VCaP (cell line): Measurements from ENCODE around the gene IGDCC3.
A peak's percentile ranks its signal among the peaks of the same experiment; 100 is the strongest.

Experiments used
- H3K27ac ChIP-seq: fragments of 450-650 bp; 2 replicates; pipeline ENCODE4 v1.5.1; 2017
- CTCF ChIP-seq: fragments of 450-650 bp; conservative IDR thresholded peaks from 2 replicates; pipeline ENCODE4 v1.5.1; 2017; ENCODE audit warnings: mild to moderate bottlenecking, moderate library complexity

The IGDCC3 gene

GRCh38 chr15:65373163-65373651 lies 4.6 kb downstream of the IGDCC3 start:
- H3K27ac ChIP-seq = no peak overlapping the region
- no peak for TF ChIP-seq CTCF

- no peak for TF ChIP-seq CTCF
- H3K27ac ChIP-seq = no peak overlapping the region
These were observed 5.1 kb downstream of the IGDCC3 start for GRCh38 chr15:65372787-65373067.

GRCh38 chr15:65371976-65372786 lies 5.6 kb downstream of the IGDCC3 start:
- no peak overlapping the region for H3K27ac ChIP-seq

GRCh38 chr15:65370885-65371284 lies 6.9 kb downstream of the IGDCC3 start:
- no peak for TF ChIP-seq CTCF
- no peak overlapping the region for H3K27ac ChIP-seq

More at GRCh38 chr15:65371976-65372786, 5.6 kb downstream of the IGDCC3 start:
- TF ChIP-seq CTCF = no peak

GRCh38 chr15:65369651-65370050 lies 8.2 kb downstream of the IGDCC3 start:
- no peak for TF ChIP-seq CTCF
- no peak overlapping the region for H3K27ac ChIP-seq

GRCh38 chr15:65369212-65369547 lies 8.6 kb downstream of the IGDCC3 start:
- H3K27ac ChIP-seq = no peak overlapping the region
- TF ChIP-seq CTCF = no peak

- H3K27ac ChIP-seq = peak overlapping the region; percentile 34; the same call in 1 of the 2 replicates
- no peak for TF ChIP-seq CTCF
These were observed 9.2 kb downstream of the IGDCC3 start for GRCh38 chr15:65368302-65369211.
